Ishikawa (cell line): ENCODE data around the gene NCEH1.
A peak's percentile ranks its signal among the peaks of the same experiment; 100 is the strongest.

Experiments used
- TAF1 ChIP-seq: IDR thresholded peaks from 2 replicates; pipeline ENCODE4 v1.6.1; 2012; ENCODE audit warnings: low read depth, mild to moderate bottlenecking
- TCF12 ChIP-seq: IDR thresholded peaks from 2 replicates; pipeline ENCODE4 v1.6.1; 2012; ENCODE audit warnings: low read depth
- ZBTB7A ChIP-seq: IDR thresholded peaks from 2 replicates; pipeline ENCODE4 v1.6.1; 2012; ENCODE audit warnings: low read depth

GRCh38 chr3:172658344-172659245, 52.3 kb downstream of the NCEH1 start:
- TF ChIP-seq TAF1: no peak
- TF ChIP-seq TCF12: peak; percentile 98
- no peak for TF ChIP-seq ZBTB7A
